Sigmoid colon (tissue), 7 donors: ENCODE results near the gene KRTAP19-8. TPM values are rescaled to one million over a fixed set of nuclear protein-coding genes. Genes with fewer than 3 reads are reported as not detected.

Experiments
- DNase-seq: peaks from one replicate; pipeline ENCODE4 v3.0.0-alpha.2; 2019
- H3K27ac ChIP-seq, 4 donors: fragments of 200-600 bp; sonication (generic); one replicate each; pipeline ENCODE4 v1.5.1; 2016 to 2019; ENCODE audit warnings: mild to moderate bottlenecking in 1 of 4
- H3K27me3 ChIP-seq, 3 donors: fragments of 200-600 bp; sonication (generic); one replicate each; pipeline ENCODE4 v1.5.1; 2019; ENCODE audit warnings: mild to moderate bottlenecking in 1 of 3
- H3K36me3 ChIP-seq, 4 donors: fragments of 200-600 bp; sonication (generic); one replicate each; pipeline ENCODE4 v1.5.1; 2016 to 2019
- H3K4me1 ChIP-seq, 4 donors: fragments of 200-600 bp; sonication (generic); one replicate each; pipeline ENCODE4 v1.5.1; 2017 to 2019
- H3K4me3 ChIP-seq, 4 donors: fragments of 200-600 bp; sonication (generic); one replicate each; pipeline ENCODE4 v1.5.1; 2017 to 2019; ENCODE audit warnings: mild to moderate bottlenecking in 2 of 4, moderate library complexity in 1 of 4
- H3K9me3 ChIP-seq, 4 donors: fragments of 200-600 bp in 3 of 4; sonication (generic) in 3 of 4; one replicate each; pipeline versions ENCODE4 v1.5.1 to v1.6.1; 2013 to 2019
- CTCF ChIP-seq, 4 experiments: fragments of 450-650 bp in 3 of 4; fragments of 200-600 bp in 1 of 4; IDR thresholded peaks; one replicate each; pipeline ENCODE4 v1.5.1; 2016 to 2019; ENCODE audit warnings: antibody characterized with exemption in 4 of 4, mild to moderate bottlenecking in 3 of 4, moderate library complexity in 2 of 4
- EP300 ChIP-seq, 4 donors: sonication (generic); formaldehyde crosslinking; IDR thresholded peaks; one replicate each; pipeline ENCODE4 v1.6.1; 2017; ENCODE audit warnings: antibody characterized with exemption in 4 of 4
- POLR2A ChIP-seq, 2 donors: fragments of 450-650 bp; IDR thresholded peaks; one replicate each; pipeline ENCODE4 v1.6.1; 2016; ENCODE audit warnings: antibody characterized with exemption in 2 of 2, mild to moderate bottlenecking in 2 of 2, moderate library complexity in 2 of 2
- POLR2AphosphoS5 ChIP-seq, 4 donors: sonication (generic); formaldehyde crosslinking; IDR thresholded peaks; one replicate each; pipeline ENCODE4 v1.6.1; 2017; ENCODE audit warnings: antibody characterized with exemption in 4 of 4
- WGBS, 2 donors: extraction: QIAGEN DNeasy Blood & Tissue Kit; methylation state at CpG; one replicate each; pipeline ENCODE4 v1.1.7; 2013; 5-methylcytosine and 5-hydroxymethylcytosine counted together
- intact Hi-C: fragments of 100-400 bp; cut with DNase I; formaldehyde crosslinking; loops from one replicate; pipeline ENCODE4 v1.15.1; 2023
- polyA plus RNA-seq, 3 donors: library from polyadenylated mRNA; stranded (reverse); fragments of 200-250 nt; gene quantifications; one replicate each; pipeline ENCODE4 v1.2.3, GENCODE V29; 2013
- total RNA-seq, 4 donors: library from RNA; depleted of rRNA; stranded (reverse); fragments of >200 nt; gene quantifications; one replicate each; pipeline ENCODE4 v1.1.0, GENCODE V29; 2016
- donor health status: healthy with polysubstance abuse.
- donor health status: Bipolar disorder and iron deficiency.
- donor health status: healthy.

Gene KRTAP19-8
- total and polyA plus RNA-seq, 7 donors: not detected

DNA sequence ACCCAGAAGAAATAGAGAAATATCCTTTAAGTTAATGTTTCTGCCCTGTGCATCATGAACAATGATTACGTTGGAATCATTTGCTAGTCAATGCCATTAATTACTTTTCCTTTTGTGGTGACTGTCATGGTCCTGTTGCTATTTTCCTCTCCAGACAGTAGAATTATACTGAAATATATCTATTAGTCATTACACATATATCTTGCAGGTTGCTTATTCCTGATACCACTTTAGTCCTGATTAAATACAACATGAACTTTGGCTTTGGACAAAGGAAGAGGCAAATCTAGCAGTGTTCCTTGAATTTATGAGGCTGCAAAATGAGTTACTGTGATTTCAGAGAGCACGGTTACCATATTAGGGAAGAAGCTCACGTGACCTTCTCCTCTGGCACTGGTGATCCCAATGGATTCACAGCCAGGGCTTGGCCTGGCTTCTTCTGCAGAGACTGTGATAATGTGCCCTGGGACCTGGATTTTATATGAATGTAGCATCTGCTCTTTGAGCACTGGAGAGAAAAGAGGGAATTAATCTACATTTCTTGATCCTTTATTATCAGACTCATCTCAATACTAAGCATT is 12.4 kb upstream of the KRTAP19-8 start:
- TF ChIP-seq EP300 (IDR thresholded peaks at IDR 0.05) (no peak), POLR2A (IDR thresholded peaks at IDR 0.05) (no peak), CTCF (IDR thresholded peaks at IDR 0.05) (no peak), POLR2AphosphoS5 (IDR thresholded peaks at IDR 0.05) (no peak)
- Histone ChIP-seq H3K27ac (no peak overlapping the region), H3K27me3 (no peaks in the 10 kb centered on the region), H3K9me3 (peaks cover 0 to 6% (median 0%) of the 10 kb centered on the region in 4 donors), H3K4me1 (no peaks in the 10 kb centered on the region), H3K4me3 (no peak overlapping the region), H3K36me3 (no peaks in the 10 kb centered on the region)
- no peak for DNase-seq
- intact Hi-C loops: no loop called here
- WGBS, 2 donors: 90 to 93% methylated on average over 3 of the region's 3 CpGs

DNA sequence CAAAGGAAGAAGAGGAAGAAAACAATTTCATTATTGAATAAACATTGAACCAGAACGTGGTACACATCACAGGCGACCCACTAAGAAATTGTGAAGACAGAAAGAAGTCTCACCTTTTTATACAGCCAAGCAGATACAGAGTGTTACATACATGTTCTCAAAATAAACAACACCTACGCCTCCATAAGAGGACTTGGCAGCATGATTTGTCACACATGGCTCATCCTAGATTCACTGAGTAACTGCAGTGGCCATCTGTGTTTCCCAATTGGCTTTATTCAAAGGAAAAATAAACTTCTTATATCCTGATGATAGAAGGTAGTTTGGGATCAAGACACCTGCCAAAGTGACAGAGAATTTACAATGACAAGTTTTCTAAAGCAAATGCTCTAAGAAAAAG is 7.6 kb upstream of the KRTAP19-8 start:
- Histone ChIP-seq H3K27me3 (no peaks in the 10 kb centered on the region), H3K27ac (no peak overlapping the region), H3K36me3 (no peaks in the 10 kb centered on the region), H3K9me3 (peaks cover 0 to 6% (median 0%) of the 10 kb centered on the region in 4 donors), H3K4me3 (no peak overlapping the region), H3K4me1 (no peaks in the 10 kb centered on the region)
- no peak for TF ChIP-seq POLR2A (IDR thresholded peaks at IDR 0.05)
- TF ChIP-seq EP300 (IDR thresholded peaks at IDR 0.05): no peak
- no peak for TF ChIP-seq CTCF (IDR thresholded peaks at IDR 0.05)
- TF ChIP-seq POLR2AphosphoS5 (IDR thresholded peaks at IDR 0.05): no peak
- no peak for DNase-seq
- intact Hi-C loops: no loop called here
- 59 to 61% methylated on average over 3 of the region's 3 CpGs for WGBS, 2 donors

GRCh38 chr21:31043471-31043870 is 5.2 kb upstream of the KRTAP19-8 start:
- Histone ChIP-seq H3K9me3 (peaks cover 0 to 6% (median 0%) of the 10 kb centered on the region in 4 donors), H3K27me3 (no peaks in the 10 kb centered on the region), H3K27ac (no peak overlapping the region), H3K36me3 (no peaks in the 10 kb centered on the region), H3K4me3 (no peak overlapping the region), H3K4me1 (no peaks in the 10 kb centered on the region)
- WGBS, 2 donors: 72 to 81% methylated on average over 5 of the region's 5 CpGs
- intact Hi-C loops: no loop called here
- TF ChIP-seq CTCF (IDR thresholded peaks at IDR 0.05) (no peak), POLR2A (IDR thresholded peaks at IDR 0.05) (no peak), EP300 (IDR thresholded peaks at IDR 0.05) (no peak)
- DNase-seq: no peak

GRCh38 chr21:31042080-31042464 is 3.8 kb upstream of the KRTAP19-8 start:
- Histone ChIP-seq H3K27ac (no peak overlapping the region), H3K27me3 (no peaks in the 10 kb centered on the region), H3K4me1 (no peaks in the 10 kb centered on the region), H3K36me3 (no peaks in the 10 kb centered on the region), H3K4me3 (no peak overlapping the region), H3K9me3 (peaks cover 0 to 6% (median 0%) of the 10 kb centered on the region in 4 donors)
- TF ChIP-seq EP300 (IDR thresholded peaks at IDR 0.05) (no peak), POLR2A (IDR thresholded peaks at IDR 0.05) (no peak), CTCF (IDR thresholded peaks at IDR 0.05) (no peak), POLR2AphosphoS5 (IDR thresholded peaks at IDR 0.05) (no peak)
- intact Hi-C loops: no loop called here
- WGBS, 2 donors: 57 to 66% methylated on average over 1 of the region's 1 CpG
- no peak for DNase-seq
